Erythroblast (primary cell): ENCODE results near the gene GNAO1.
A peak's percentile ranks its signal among the peaks of the same experiment; 100 is the strongest.
"Not testable (repeated sequence)": the region's sequence is repeated elsewhere in the genome, so short reads cannot be mapped to it uniquely, and the experiment has no call there.

Experiments used
- DNase-seq, 2 experiments: peaks; one replicate each; lab custom pipeline; 2025; lab: John Stamatoyannopoulos, UW
- GATA1 ChIP-seq: IDR thresholded peaks from 2 replicates; pipeline ENCODE4 v1.6.1; 2011; ENCODE audit warnings: low read depth, mild to moderate bottlenecking, control low read depth, low read length, moderate library complexity
- POLR2A ChIP-seq: IDR thresholded peaks from 2 replicates; pipeline ENCODE4 v1.6.1; 2011; ENCODE audit warnings: mild to moderate bottlenecking, low read length

The GNAO1 gene

GRCh38 chr16:56371660-56371937 lies 180.3 kb downstream of the GNAO1 start:
- no peak for TF ChIP-seq POLR2A
- DNase-seq: no peak

- DNase-seq: peak; percentile 30 to 46
- no peak for TF ChIP-seq GATA1
Observed at GRCh38 chr16:56372013-56372634, 180.8 kb downstream of the GNAO1 start.

- DNase-seq: no peak
- TF ChIP-seq POLR2A (no peak), GATA1 (no peak)
Observed at GRCh38 chr16:56373003-56373402, 181.7 kb downstream of the GNAO1 start.

GRCh38 chr16:56375792-56376191 lies 184.5 kb downstream of the GNAO1 start:
- not testable (repeated sequence) for DNase-seq

GRCh38 chr16:56379044-56379443 lies 187.8 kb downstream of the GNAO1 start:
- not testable (repeated sequence) for DNase-seq

GRCh38 chr16:56380778-56381485 lies 189.6 kb downstream of the GNAO1 start:
- DNase-seq: not testable (repeated sequence)

GRCh38 chr16:56382459-56382858 lies 191.2 kb downstream of the GNAO1 start:
- TF ChIP-seq POLR2A (no peak), GATA1 (no peak)
- no peak for DNase-seq

- no peak for TF ChIP-seq POLR2A
- TF ChIP-seq GATA1: no peak
- no peak for DNase-seq
Observed at GRCh38 chr16:56382901-56383355, 191.6 kb downstream of the GNAO1 start.

- DNase-seq: no peak
- TF ChIP-seq POLR2A (no peak), GATA1 (no peak)
Observed at GRCh38 chr16:56384074-56384721, 192.9 kb downstream of the GNAO1 start.

- DNase-seq: no peak
- TF ChIP-seq POLR2A: no peak
- no peak for TF ChIP-seq GATA1
Observed at GRCh38 chr16:56387396-56387795, 196.1 kb downstream of the GNAO1 start.

- DNase-seq: no peak
- TF ChIP-seq GATA1 (no peak), POLR2A (no peak)
Observed at GRCh38 chr16:56388209-56388608, 196.9 kb downstream of the GNAO1 start.

- TF ChIP-seq POLR2A (no peak), GATA1 (no peak)
- DNase-seq: peak in 1 of 2 experiments; percentile 13
Observed at GRCh38 chr16:56389554-56389953, 198.3 kb downstream of the GNAO1 start.

- DNase-seq: not testable (repeated sequence)
Observed at GRCh38 chr16:56396724-56397123, 205.4 kb downstream of the GNAO1 start.

- TF ChIP-seq POLR2A (no peak), GATA1 (no peak)
- DNase-seq: no peak
Observed at GRCh38 chr16:56399047-56399446, 207.8 kb downstream of the GNAO1 start.

- TF ChIP-seq GATA1 (no peak), POLR2A (no peak)
- DNase-seq: no peak
Observed at GRCh38 chr16:56399486-56399885, 208.2 kb downstream of the GNAO1 start.

- no peak for DNase-seq
- TF ChIP-seq POLR2A (no peak), GATA1 (no peak)
Observed at GRCh38 chr16:56400458-56400857, 209.2 kb downstream of the GNAO1 start.
